DND-41 (cell line): Measurements from ENCODE around the gene EPHA1.
A peak's percentile ranks its signal among the peaks of the same experiment; 100 is the strongest.
"Not testable (repeated sequence)": the region's sequence is repeated elsewhere in the genome, so short reads cannot be mapped to it uniquely, and the experiment has no call there.

Experiments used
- ATAC-seq: fragments of 200-7000 bp; cut with Tn5 transposase; 3 replicates; pipeline ENCODE4 v1.9.1; 2021; ENCODE audit warnings: low read depth; ENCODE audit not compliant: insufficient read depth
- DNase-seq: peaks from one replicate; pipeline ENCODE4 v3.0.0-alpha.2; 2020
- H2AFZ ChIP-seq: 2 replicates; pipeline ENCODE4 v1.6.0; 2012; ENCODE audit warnings: low read depth, low read length
- H3K27ac ChIP-seq: 2 replicates; pipeline ENCODE4 v1.5.1; 2012; ENCODE audit warnings: low read length, inconsistent platforms
- H3K27me3 ChIP-seq: fragments of 200-600 bp; sonication (generic); 2 replicates; pipeline ENCODE4 v1.6.0; 2012; ENCODE audit warnings: low read length, mild to moderate bottlenecking, inconsistent platforms; ENCODE audit not compliant: insufficient read depth, poor library complexity
- H3K36me3 ChIP-seq: 2 replicates; pipeline ENCODE4 v1.5.1; 2012; ENCODE audit warnings: low read length, inconsistent platforms; ENCODE audit not compliant: insufficient read depth
- H3K4me1 ChIP-seq: 2 replicates; pipeline ENCODE4 v1.5.1; 2012; ENCODE audit warnings: mild to moderate bottlenecking, low read length; ENCODE audit not compliant: insufficient read depth
- H3K4me2 ChIP-seq: 2 replicates; pipeline ENCODE4 v1.6.0; 2012; ENCODE audit warnings: mild to moderate bottlenecking, moderate library complexity, low read length, inconsistent platforms; ENCODE audit not compliant: insufficient read depth
- H3K4me3 ChIP-seq, 2 experiments: fragments of 200-600 bp in 1 of 2; shearing (Covaris generic) in 1 of 2; 2 replicates each; pipeline ENCODE4 v1.5.1; 2012 to 2016; ENCODE audit warnings: inconsistent platforms in 2 of 2, low read length in 2 of 2, mild to moderate bottlenecking in 2 of 2, low read depth in 1 of 2, moderate library complexity in 1 of 2
- H3K79me2 ChIP-seq: 2 replicates; pipeline ENCODE4 v1.6.0; 2012; ENCODE audit warnings: low read length, inconsistent platforms; ENCODE audit not compliant: insufficient read depth
- H3K9ac ChIP-seq: 2 replicates; pipeline ENCODE4 v1.6.0; 2012; ENCODE audit warnings: low read depth, mild to moderate bottlenecking, inconsistent platforms, low read length, moderate library complexity
- H3K9me3 ChIP-seq: 2 replicates; pipeline ENCODE4 v1.5.1; 2012; ENCODE audit warnings: low read length, moderate library complexity, mild to moderate bottlenecking, inconsistent platforms; ENCODE audit not compliant: insufficient read depth, severe bottlenecking
- H4K20me1 ChIP-seq: 2 replicates; pipeline ENCODE4 v1.6.0; 2012; ENCODE audit warnings: low read length; ENCODE audit not compliant: insufficient read depth
- EZH2 ChIP-seq: IDR thresholded peaks from 3 replicates; pipeline ENCODE4 v1.6.1; 2012; ENCODE audit warnings: borderline replicate concordance, low read depth, mild to moderate bottlenecking, moderate library complexity, low read length, inconsistent platforms; ENCODE audit not compliant: severe bottlenecking
- TF ChIP-seq, protein P1 (sequence below): IDR thresholded peaks from 2 replicates; pipeline ENCODE4 v1.5.1; 2012; ENCODE audit warnings: borderline replicate concordance, low read length, moderate library complexity, mild to moderate bottlenecking; ENCODE audit not compliant: poor library complexity, severe bottlenecking; ENCODE audit errors: extremely low read depth

Gene EPHA1

DNA sequence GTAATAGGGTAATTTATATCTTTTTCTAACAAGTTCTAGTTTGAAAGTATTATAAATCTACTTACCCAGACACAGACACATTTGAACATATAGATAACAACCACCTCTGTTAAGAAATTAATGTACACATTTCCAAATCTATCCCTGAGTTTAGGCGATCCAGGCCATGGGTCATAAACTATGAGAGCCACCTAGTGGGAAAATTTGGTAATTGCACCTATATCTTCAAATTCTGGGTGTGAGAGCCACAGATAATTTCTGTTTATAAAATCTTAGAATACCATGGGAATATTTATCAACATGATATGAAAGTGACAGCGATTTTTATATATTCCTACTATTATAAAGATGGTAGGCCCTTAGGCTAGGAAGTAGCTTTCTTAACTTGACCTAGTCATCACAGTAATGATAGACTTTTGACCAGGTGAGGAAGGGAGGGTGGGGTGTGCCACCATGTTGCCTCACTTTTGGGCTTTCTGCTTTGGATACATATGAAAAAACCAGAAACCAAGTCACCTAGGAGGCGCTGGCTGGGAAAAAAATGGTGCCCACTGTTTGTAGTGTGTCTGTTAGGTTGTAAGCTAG lies 8.0 kb upstream of the EPHA1 start:
- ATAC-seq (peak; percentile 74), DNase-seq (peak; percentile 20)
- no peak overlapping the region for H3K9ac ChIP-seq
- TF ChIP-seq, protein P1, sequence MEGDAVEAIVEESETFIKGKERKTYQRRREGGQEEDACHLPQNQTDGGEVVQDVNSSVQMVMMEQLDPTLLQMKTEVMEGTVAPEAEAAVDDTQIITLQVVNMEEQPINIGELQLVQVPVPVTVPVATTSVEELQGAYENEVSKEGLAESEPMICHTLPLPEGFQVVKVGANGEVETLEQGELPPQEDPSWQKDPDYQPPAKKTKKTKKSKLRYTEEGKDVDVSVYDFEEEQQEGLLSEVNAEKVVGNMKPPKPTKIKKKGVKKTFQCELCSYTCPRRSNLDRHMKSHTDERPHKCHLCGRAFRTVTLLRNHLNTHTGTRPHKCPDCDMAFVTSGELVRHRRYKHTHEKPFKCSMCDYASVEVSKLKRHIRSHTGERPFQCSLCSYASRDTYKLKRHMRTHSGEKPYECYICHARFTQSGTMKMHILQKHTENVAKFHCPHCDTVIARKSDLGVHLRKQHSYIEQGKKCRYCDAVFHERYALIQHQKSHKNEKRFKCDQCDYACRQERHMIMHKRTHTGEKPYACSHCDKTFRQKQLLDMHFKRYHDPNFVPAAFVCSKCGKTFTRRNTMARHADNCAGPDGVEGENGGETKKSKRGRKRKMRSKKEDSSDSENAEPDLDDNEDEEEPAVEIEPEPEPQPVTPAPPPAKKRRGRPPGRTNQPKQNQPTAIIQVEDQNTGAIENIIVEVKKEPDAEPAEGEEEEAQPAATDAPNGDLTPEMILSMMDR, result peak; percentile 83
- TF ChIP-seq EZH2, result no peak
- no peak overlapping the region for H3K27ac ChIP-seq
- no peaks in the 10 kb centered on the region for H3K79me2 ChIP-seq
- no peak overlapping the region for H3K4me2 ChIP-seq
- no peaks in the 10 kb centered on the region for H3K9me3 ChIP-seq
- H3K36me3 ChIP-seq, result no peaks in the 10 kb centered on the region
- H3K4me1 ChIP-seq, result no peaks in the 10 kb centered on the region
- H3K27me3 ChIP-seq, result peaks cover 11% of the 10 kb centered on the region
- H2AFZ ChIP-seq, result no peak overlapping the region
- H3K4me3 ChIP-seq, result no peak overlapping the region
- no peaks in the 10 kb centered on the region for H4K20me1 ChIP-seq

DNA sequence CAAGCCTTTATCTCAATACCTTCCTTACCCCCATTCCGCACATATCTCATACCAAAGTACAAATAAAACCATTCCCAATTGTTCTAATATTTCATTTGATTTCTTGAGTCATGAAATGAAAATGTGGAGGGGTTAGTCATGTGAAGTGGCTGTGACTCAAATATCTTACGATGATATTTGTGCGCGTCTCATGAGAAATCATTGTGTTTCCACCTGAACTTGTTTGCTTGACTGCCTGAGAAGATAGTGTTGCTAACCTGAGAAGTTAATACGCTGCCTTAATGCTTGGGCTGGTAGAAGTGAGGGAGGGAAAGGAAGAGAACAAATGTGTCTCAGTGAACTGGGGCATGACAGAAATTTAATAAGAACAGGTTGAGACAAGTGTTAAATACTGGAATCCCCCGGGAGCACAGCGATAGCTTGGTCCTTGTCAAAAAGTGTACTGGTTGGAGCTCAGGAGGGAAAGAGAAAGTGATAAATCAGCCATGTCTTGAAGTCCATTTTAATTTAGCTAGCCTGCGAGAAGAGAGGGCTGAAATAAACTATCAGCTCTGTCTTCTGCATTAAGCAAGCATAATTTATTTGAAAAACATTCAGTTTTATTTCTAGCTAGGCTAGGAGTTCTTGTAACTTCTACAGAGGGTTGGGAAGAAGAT lies 7.2 kb upstream of the EPHA1 start:
- H3K4me3 ChIP-seq, result no peak overlapping the region
- H3K9ac ChIP-seq, result no peak overlapping the region
- H3K4me2 ChIP-seq, result no peak overlapping the region
- no peaks in the 10 kb centered on the region for H3K79me2 ChIP-seq
- H3K27me3 ChIP-seq, result peaks cover 11% of the 10 kb centered on the region
- DNase-seq, result no peak
- H3K27ac ChIP-seq, result no peak overlapping the region
- H4K20me1 ChIP-seq, result no peaks in the 10 kb centered on the region
- no peaks in the 10 kb centered on the region for H3K36me3 ChIP-seq
- no peaks in the 10 kb centered on the region for H3K9me3 ChIP-seq
- ATAC-seq, result no peak
- H2AFZ ChIP-seq, result no peak overlapping the region
- H3K4me1 ChIP-seq, result no peaks in the 10 kb centered on the region
- TF ChIP-seq EZH2, result no peak

DNA sequence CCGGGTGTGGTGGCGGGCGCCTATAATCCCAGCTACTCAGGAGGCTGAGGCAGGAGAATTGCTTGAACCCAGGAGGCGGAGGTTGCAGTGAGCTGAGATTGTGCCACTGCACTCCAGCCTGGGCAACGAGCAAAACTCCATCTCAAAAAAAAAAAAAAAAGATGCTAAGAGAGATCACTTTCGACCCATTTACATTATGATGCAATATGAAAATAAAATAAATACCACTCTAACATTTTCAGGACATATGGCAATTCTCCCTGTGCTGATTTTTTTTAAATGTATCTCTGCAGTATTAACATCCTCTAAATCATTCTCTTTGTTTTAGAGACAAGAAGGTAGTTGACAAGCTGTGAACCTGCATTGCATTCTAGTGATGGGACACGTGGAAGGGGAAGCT lies 6.6 kb upstream of the EPHA1 start:
- H3K4me2 ChIP-seq, H3K79me2 ChIP-seq, H3K9ac ChIP-seq, H3K36me3 ChIP-seq, H3K9me3 ChIP-seq, H3K4me3 ChIP-seq, H2AFZ ChIP-seq, ATAC-seq, DNase-seq, H3K27ac ChIP-seq, H3K4me1 ChIP-seq, H4K20me1 ChIP-seq: not testable (repeated sequence)
- H3K27me3 ChIP-seq, result peaks cover 11% of the 10 kb centered on the region

DNA sequence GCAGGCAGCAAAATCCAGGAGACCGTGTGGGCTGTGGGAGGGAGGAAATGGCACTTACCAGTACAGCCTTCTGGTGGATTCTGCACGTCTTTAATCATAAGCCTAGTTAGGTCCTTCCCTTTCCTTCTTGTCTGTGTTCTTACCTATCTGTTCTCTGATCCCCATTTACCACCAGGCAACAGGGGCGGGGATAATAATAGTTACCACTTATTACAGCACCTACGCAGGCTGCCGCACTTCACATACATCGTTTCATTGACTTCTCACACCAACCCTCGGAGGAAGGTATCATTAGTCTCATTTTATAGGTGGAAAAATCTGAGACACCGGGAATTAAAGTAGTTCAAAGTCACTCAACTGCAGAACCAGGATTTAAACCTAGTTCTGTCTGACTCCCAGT lies 4.5 kb upstream of the EPHA1 start:
- H4K20me1 ChIP-seq, result no peaks in the 10 kb centered on the region
- H3K4me3 ChIP-seq, result no peak overlapping the region
- no peak overlapping the region for H2AFZ ChIP-seq
- no peak overlapping the region for H3K9ac ChIP-seq
- ATAC-seq, result no peak
- H3K27ac ChIP-seq, result no peak overlapping the region
- no peak for DNase-seq
- H3K9me3 ChIP-seq, result no peaks in the 10 kb centered on the region
- peaks cover 3% of the 10 kb centered on the region for H3K4me1 ChIP-seq
- TF ChIP-seq EZH2, result no peak
- TF ChIP-seq, protein P1, result no peak
- no peak overlapping the region for H3K4me2 ChIP-seq
- no peaks in the 10 kb centered on the region for H3K79me2 ChIP-seq
- no peaks in the 10 kb centered on the region for H3K27me3 ChIP-seq
- no peaks in the 10 kb centered on the region for H3K36me3 ChIP-seq
